Gastroesophageal sphincter (tissue), 4 donors: ENCODE results near the gene CCSER1. TPM values are rescaled to one million over a fixed set of nuclear protein-coding genes. Genes with fewer than 3 reads are reported as not detected.

Experiments
- ATAC-seq: fragments of 150-250 bp; one replicate; pipeline ENCODE4 v1.9.1; 2016; ENCODE audit warnings: mild to moderate bottlenecking, moderate library complexity
- H3K27ac ChIP-seq, 4 donors: fragments of 200-600 bp; sonication (generic) in 3 of 4; 1 replicate in 3 of 4; 2 replicates in 1 of 4; pipeline ENCODE4 v1.5.1; 2016 to 2019
- H3K27me3 ChIP-seq: fragments of 200-600 bp; sonication (generic); one replicate; pipeline ENCODE4 v1.5.1; 2019
- H3K36me3 ChIP-seq, 2 donors: fragments of 200-600 bp; sonication (generic); one replicate each; pipeline ENCODE4 v1.5.1; 2019; ENCODE audit warnings: control low read depth in 1 of 2
- H3K4me1 ChIP-seq, 3 donors: fragments of 200-600 bp; sonication (generic); 1 replicate in 2 of 3; 2 replicates in 1 of 3; pipeline ENCODE4 v1.5.1; 2016 to 2019; ENCODE audit warnings: control low read depth in 2 of 3
- H3K4me3 ChIP-seq, 2 donors: fragments of 200-600 bp; sonication (generic); one replicate each; pipeline ENCODE4 v1.5.1; 2019; ENCODE audit warnings: mild to moderate bottlenecking in 1 of 2, moderate library complexity in 1 of 2
- H3K9me3 ChIP-seq, 3 donors: fragments of 200-600 bp; sonication (generic); one replicate each; pipeline ENCODE4 v1.5.1; 2017 to 2019; ENCODE audit warnings: control low read depth in 2 of 3
- EP300 ChIP-seq: sonication (generic); formaldehyde crosslinking; IDR thresholded peaks from one replicate; pipeline ENCODE4 v1.6.1; 2017; ENCODE audit warnings: antibody characterized with exemption, mild to moderate bottlenecking
- POLR2A ChIP-seq, 2 donors: fragments of 450-650 bp; IDR thresholded peaks; one replicate each; pipeline ENCODE4 v1.6.1; 2017; ENCODE audit warnings: antibody characterized with exemption in 2 of 2, mild to moderate bottlenecking in 2 of 2, moderate library complexity in 1 of 2
- POLR2AphosphoS5 ChIP-seq: sonication (generic); formaldehyde crosslinking; IDR thresholded peaks from one replicate; pipeline ENCODE4 v1.6.1; 2017; ENCODE audit warnings: antibody characterized with exemption
- WGBS, 2 donors: methylation state at CpG; one replicate each; pipeline ENCODE4 v1.1.5; 2018; ENCODE audit warnings: low coverage in 1 of 2; 5-methylcytosine and 5-hydroxymethylcytosine counted together
- total RNA-seq, 4 donors: library from RNA; depleted of rRNA; stranded (reverse); fragments of >200 nt; gene quantifications; one replicate each; pipeline ENCODE4 v1.1.0, GENCODE V29; 2016
- TF ChIP-seq, protein P1 (sequence below), 4 experiments: fragments of 200-600 bp in 2 of 4; fragments of 450-650 bp in 2 of 4; sonication (generic) in 1 of 4; IDR thresholded peaks; one replicate each; pipeline ENCODE4 v1.5.1; 2017 to 2019; ENCODE audit warnings: antibody characterized with exemption in 4 of 4, mild to moderate bottlenecking in 2 of 4, moderate library complexity in 2 of 4

CCSER1 gene
- total RNA-seq, 4 donors from 2014 or later: 2.4 to 9.3 (median 4.6) TPM

DNA sequence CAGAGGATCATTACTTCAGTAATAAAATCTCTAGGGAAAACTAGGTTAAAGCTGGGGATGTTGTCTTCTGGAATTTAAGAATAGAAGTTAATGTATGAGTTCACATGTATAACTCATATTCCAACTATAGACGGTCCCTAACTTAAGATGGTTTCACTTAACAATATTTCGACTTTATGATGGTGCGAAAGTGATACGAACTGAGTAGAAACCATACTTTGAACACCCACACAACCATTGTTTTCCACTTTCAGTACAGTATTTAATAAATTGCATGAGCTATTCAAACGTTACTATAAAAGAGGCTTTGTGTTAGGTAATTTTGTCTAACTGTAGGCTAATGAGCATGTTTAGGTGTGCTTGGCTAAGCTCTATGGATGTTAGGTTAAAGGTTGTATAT, 38.7 kb downstream of the CCSER1 start:
- WGBS, 2 donors: 66 to 81% methylated on average over 5 of the region's 5 CpGs
- TF ChIP-seq, protein P1, sequence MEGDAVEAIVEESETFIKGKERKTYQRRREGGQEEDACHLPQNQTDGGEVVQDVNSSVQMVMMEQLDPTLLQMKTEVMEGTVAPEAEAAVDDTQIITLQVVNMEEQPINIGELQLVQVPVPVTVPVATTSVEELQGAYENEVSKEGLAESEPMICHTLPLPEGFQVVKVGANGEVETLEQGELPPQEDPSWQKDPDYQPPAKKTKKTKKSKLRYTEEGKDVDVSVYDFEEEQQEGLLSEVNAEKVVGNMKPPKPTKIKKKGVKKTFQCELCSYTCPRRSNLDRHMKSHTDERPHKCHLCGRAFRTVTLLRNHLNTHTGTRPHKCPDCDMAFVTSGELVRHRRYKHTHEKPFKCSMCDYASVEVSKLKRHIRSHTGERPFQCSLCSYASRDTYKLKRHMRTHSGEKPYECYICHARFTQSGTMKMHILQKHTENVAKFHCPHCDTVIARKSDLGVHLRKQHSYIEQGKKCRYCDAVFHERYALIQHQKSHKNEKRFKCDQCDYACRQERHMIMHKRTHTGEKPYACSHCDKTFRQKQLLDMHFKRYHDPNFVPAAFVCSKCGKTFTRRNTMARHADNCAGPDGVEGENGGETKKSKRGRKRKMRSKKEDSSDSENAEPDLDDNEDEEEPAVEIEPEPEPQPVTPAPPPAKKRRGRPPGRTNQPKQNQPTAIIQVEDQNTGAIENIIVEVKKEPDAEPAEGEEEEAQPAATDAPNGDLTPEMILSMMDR (IDR thresholded peaks at IDR 0.05): no peak
- TF ChIP-seq POLR2A (IDR thresholded peaks at IDR 0.05) (no peak), EP300 (no peak), POLR2AphosphoS5 (no peak)
- H3K27me3 ChIP-seq: no peaks in the 10 kb centered on the region
- H3K27ac ChIP-seq: no peak overlapping the region
- H3K4me3 ChIP-seq: no peak overlapping the region
- H3K4me1 ChIP-seq: no peaks in the 10 kb centered on the region
- no peak for ATAC-seq
- no peaks in the 10 kb centered on the region for H3K9me3 ChIP-seq
- H3K36me3 ChIP-seq: no peaks in the 10 kb centered on the region

DNA sequence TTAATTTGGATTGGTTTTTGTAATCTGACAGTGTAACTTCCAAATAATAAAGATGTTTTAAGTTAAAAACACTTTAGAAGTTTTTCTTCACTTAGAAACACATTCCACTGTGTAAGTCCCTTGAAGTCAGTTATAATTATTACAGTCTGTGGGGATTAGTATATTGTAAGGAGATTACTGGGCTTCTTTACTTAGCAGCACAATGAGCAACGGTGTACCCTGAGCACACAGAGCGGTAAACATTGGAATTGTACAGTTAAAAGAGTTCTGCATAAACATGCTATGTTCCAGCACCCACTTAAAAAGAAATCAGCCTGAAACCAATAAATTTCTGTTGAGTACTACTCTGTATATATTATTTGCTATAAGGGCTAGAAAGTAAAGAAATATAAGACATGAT, 44.3 kb downstream of the CCSER1 start:
- no peaks in the 10 kb centered on the region for H3K27me3 ChIP-seq
- H3K27ac ChIP-seq: no peak overlapping the region
- no peak overlapping the region for H3K4me3 ChIP-seq
- H3K36me3 ChIP-seq: no peaks in the 10 kb centered on the region
- no peak for TF ChIP-seq POLR2A (IDR thresholded peaks at IDR 0.05)
- no peaks in the 10 kb centered on the region for H3K9me3 ChIP-seq
- H3K4me1 ChIP-seq: no peaks in the 10 kb centered on the region
- ATAC-seq: no peak
- WGBS, 2 donors: 24 to 46% methylated on average over 2 of the region's 2 CpGs

DNA sequence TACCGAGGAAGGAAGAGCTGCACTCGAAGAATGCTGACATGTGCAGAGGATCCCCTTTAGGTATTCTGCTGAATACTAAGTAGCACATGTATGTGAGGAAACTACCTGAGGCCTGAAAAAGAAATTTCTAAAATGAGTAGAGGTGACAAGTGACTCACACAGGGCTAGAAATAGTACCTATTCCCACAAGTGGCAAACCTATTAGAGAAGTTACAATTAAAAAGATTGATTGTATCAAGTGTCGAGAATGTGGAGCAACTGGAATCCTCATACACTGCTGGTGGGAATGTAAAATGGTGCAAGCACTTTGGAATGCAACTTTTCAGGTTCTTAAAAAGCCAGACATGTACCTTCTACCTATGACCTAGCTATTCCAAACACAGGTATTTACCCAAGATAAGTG, 47.4 kb downstream of the CCSER1 start:
- Histone ChIP-seq H3K27ac (no peak overlapping the region), H3K4me1 (no peaks in the 10 kb centered on the region), H3K9me3 (no peaks in the 10 kb centered on the region), H3K36me3 (no peaks in the 10 kb centered on the region), H3K27me3 (no peaks in the 10 kb centered on the region), H3K4me3 (no peak overlapping the region)
- no peak for ATAC-seq
- TF ChIP-seq POLR2A (IDR thresholded peaks at IDR 0.05) (no peak), EP300 (no peak), POLR2AphosphoS5 (no peak)
- TF ChIP-seq, protein P1 (IDR thresholded peaks at IDR 0.05): no peak
- WGBS, 2 donors: 59 to 75% methylated on average over 3 of the region's 3 CpGs

DNA sequence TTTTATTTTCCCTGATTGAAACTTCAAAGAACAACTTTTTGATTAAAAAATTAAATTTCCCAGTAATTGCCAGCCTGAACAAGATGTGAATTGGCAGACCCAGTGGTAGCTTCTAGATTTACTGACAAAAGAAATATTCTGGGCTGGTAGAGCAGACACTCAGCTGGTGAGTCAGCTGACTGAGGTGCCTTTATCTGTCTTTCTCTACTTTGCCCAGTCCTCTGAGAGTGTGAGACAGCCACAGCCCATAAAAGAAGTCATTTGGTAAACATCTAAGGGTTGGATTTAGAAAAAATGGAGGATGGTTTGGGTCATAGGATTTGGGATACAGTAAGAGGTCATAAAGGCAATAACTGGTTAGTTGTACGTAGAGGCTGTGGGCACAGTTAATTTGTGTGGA, 54.5 kb downstream of the CCSER1 start:
- H3K27me3 ChIP-seq: no peaks in the 10 kb centered on the region

DNA sequence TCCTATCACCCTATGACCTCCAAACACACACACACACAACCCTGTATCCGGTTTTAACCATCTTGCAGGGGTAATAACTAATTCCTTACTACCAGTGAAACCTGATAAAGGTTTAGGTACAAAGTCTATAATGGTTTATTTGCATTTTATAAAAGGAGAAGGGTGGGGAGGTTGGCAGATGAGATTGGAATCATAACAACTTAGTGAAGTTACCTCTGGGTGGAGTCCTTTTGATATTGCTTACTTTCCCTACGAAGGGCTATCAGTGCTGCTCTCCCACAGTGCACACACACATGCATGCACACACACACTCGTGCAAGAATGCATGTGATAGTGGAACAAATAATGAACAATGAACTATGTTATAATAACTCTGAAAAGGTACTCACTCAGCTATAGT, 56.1 kb downstream of the CCSER1 start:
- ATAC-seq: no peak
- H3K27me3 ChIP-seq: no peaks in the 10 kb centered on the region
- no peaks in the 10 kb centered on the region for H3K36me3 ChIP-seq
- no peak overlapping the region for H3K27ac ChIP-seq
- H3K9me3 ChIP-seq: no peaks in the 10 kb centered on the region
- TF ChIP-seq, protein P1 (IDR thresholded peaks at IDR 0.05): no peak
- TF ChIP-seq EP300 (no peak), POLR2AphosphoS5 (no peak)
- no peaks in the 10 kb centered on the region for H3K4me1 ChIP-seq
- WGBS, 2 donors: 47 to 66% methylated on average over 3 of the region's 3 CpGs
- no peak overlapping the region for H3K4me3 ChIP-seq

More for the DNA sequence above, 54.5 kb downstream of the CCSER1 start:
- Histone ChIP-seq H3K4me1 (no peaks in the 10 kb centered on the region), H3K36me3 (no peaks in the 10 kb centered on the region), H3K4me3 (no peak overlapping the region), H3K9me3 (no peaks in the 10 kb centered on the region), H3K27ac (no peak overlapping the region)
- 87 to 100% methylated on average over 1 of the region's 1 CpG for WGBS, 2 donors
- no peak for ATAC-seq
- TF ChIP-seq POLR2AphosphoS5: no peak
- TF ChIP-seq EP300: no peak
- TF ChIP-seq POLR2A (IDR thresholded peaks at IDR 0.05): no peak
- TF ChIP-seq, protein P1 (IDR thresholded peaks at IDR 0.05): no peak

DNA sequence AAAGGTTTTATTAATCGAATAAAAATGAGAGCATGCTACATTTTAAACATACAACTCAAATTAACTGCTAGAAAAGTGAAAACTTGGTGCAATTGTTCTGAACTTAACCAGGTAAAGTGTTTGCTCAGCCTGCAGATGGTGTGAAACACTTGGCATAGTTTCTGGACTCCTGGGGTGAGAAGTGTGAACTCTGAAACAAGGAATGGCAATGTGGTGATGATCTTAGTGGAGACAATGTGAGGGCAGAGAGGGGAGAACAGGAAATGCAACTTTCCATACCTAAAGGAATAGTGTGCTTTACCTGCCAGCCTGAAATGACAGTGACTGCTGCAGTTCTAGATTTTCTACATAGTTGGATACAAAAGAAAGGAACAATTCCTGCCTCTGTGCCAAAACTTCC, 57.4 kb downstream of the CCSER1 start:
- WGBS, 2 donors: 81% methylated on average over 1 of the region's 1 CpG; no CpG with 5 or more reads in 1 of the 2 donors
- no peak for ATAC-seq
- no peak overlapping the region for H3K27ac ChIP-seq
- no peaks in the 10 kb centered on the region for H3K9me3 ChIP-seq
- H3K4me1 ChIP-seq: no peaks in the 10 kb centered on the region
- no peaks in the 10 kb centered on the region for H3K36me3 ChIP-seq
- no peaks in the 10 kb centered on the region for H3K27me3 ChIP-seq
- H3K4me3 ChIP-seq: no peak overlapping the region
- TF ChIP-seq, protein P1 (IDR thresholded peaks at IDR 0.05): no peak
- TF ChIP-seq EP300: no peak
- no peak for TF ChIP-seq POLR2AphosphoS5
- no peak for TF ChIP-seq POLR2A (IDR thresholded peaks at IDR 0.05)
